GM08714 (cell line): Measurements from ENCODE around the gene KIAA0232.

Source experiments
- H3K4me3 ChIP-seq: fragments of 200-500 bp; sonication (Bioruptor generic); 2 replicates; pipeline ENCODE4 v1.5.1; 2014; ENCODE audit warnings: mild to moderate bottlenecking, low read length, inconsistent platforms
- ZNF274 ChIP-seq: IDR thresholded peaks from 2 replicates; pipeline ENCODE4 v1.6.1; 2012; ENCODE audit warnings: mild to moderate bottlenecking, low read depth, low read length

The KIAA0232 gene

DNA sequence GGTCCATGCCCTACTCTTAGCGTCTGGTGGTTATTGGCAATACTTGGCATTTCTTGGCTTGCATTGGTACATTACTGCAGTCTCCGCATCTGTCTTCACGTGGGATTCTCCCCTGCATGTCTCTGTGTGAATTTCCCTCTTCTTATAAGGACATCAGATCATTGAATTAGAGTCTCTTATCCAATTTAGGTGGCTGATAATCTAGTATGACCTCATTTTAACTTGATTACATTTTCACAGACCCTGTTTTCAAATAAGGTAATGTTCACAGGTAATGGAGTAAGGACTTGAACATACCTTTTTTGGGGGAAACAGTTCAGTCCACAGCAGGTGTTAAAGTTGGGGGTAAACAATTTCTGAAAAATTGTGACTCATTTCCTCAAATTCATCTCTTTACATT lies 16.6 kb downstream of the KIAA0232 start:
- TF ChIP-seq ZNF274 = no peak
- no peak overlapping the region for H3K4me3 ChIP-seq

DNA sequence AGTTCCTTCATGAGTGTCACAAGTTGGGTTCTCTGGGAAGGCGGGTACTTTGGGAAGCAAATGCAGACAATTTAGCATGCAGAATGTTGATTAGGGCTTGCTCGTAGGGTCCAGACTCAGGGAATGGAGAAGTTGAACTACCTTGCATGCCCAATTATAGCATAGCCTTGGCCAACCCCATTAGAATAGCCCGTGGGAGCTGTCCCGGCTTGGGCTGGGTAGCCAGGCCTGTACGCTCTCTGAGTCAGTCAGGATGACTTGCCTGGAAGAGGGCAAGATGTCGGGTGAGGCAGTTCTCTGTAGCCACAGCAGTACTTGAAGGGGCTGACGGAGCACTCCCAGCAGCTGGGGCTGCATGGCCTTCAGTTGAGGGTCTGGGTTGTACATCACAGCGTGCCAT lies 19.5 kb downstream of the KIAA0232 start:
- no peak overlapping the region for H3K4me3 ChIP-seq
- TF ChIP-seq ZNF274 = no peak

DNA sequence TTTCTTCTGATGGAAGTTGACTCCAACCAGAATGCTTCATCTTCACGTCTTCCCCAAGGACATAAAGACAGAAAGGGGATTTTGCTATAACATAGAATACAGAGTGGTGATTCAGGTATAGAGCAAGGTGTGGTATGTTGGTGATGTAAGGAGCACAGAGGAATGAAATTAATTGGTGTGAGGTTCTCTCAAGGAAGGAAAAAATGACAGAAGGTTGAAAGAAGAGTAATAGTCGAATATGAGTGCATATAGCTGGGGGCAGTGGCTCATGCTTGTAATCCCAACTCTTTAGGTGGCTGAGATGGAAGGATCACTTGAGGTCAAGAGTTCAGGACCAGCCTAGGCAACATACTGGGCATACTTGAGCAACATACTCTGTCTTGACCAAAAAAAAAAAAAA lies 20.1 kb downstream of the KIAA0232 start:
- no peak overlapping the region for H3K4me3 ChIP-seq
- TF ChIP-seq ZNF274 = no peak

DNA sequence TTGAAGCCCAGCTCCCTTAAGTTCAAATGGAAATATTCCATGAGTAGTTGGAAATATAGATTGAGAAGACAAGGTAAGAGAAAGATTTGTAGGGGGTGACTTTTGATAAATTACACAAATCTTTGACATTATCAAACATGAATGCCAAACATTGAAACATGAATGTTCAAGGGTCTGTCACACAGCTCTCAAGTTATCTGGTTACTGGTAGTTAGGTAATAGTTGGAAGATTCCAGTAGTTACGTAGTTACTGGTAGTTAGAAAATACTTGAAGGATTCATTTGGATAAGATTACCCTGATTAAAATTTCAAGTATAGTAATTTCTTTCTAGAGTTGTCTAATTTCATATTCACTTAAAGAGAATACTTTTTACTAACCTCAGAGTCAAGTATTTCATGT lies 20.7 kb downstream of the KIAA0232 start:
- no peak for TF ChIP-seq ZNF274
- no peak overlapping the region for H3K4me3 ChIP-seq

DNA sequence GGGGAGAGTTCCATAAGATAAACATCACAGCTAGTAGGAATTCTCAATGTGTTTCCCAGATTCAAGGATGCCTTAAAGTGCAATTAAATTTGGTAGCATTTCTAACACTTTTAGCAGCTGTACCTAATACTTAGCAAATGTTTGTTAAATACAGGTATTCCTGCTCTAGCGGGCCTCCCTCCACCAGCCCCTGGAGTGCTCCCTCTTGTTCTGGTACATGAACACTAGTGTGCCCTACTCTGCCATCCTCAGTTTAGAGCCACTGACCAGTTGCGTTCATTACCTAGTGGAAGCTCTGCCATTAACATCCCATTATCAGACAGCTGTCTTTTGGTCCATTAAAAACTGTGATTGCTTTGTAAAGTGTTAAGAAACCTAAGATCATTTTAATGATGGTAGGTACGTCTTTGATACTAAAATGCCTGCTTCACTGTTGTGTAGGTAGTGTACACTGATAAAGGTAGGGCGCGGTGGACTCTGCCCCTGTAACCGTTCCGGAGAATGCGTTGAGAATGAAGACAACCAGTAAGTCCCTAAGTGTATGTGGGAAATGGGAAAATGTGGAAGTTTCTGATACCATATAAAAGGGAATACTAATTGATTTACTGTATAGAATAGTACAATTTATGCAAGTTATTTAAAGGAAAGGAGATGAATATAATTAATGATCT lies 21.7 kb downstream of the KIAA0232 start:
- H3K4me3 ChIP-seq = no peak overlapping the region
- TF ChIP-seq ZNF274 = no peak

DNA sequence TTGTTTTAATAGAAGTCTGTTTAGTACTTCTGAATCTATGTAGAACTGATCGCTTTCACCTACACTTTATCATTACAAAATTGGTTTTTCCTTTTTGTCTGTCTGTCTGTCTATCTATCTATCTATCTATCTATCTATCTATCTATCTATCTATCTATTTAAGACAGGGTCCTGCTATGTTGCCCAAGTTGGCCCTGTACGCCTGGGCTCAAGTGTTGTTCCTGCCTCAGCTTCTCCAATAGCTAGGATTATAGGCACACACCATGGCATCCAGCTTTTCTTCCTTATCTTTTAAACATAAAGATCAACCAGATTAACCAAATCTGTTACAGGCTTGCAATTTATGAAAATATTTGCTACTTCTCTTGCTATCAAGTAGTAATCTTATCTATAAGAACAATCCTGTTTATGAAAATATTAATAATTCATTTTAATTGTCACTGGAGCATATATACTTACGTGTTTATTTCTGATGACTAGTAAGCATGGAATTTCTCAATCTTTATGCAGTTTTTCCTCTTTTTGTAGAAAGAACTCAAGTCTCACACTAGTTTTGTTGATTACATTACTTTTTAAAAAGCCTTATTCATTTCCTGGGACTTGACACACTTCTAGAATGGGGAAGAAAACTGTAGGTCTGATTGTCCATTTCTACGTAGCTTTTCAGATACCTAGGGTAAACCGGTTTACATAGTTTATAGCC lies 24.5 kb downstream of the KIAA0232 start:
- no peak for TF ChIP-seq ZNF274
- H3K4me3 ChIP-seq = no peak overlapping the region

DNA sequence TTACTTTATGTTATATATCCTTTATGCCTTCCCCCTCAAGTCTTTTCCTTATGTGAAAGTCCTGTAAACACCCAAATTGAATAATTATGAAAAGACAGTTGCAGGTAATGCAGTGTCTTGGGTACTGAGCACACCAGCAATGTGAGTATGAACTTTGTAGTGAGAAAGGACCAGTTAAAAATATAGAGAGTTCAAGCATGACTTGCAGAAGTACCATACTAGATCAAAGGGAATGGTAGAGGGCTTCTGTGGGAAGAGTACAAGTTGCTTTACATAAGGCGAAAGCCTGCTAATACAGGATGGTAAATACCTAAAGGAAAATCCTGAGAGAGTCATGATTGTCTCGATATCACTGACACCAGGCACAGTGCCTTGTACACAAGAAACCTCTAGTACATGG lies 25.7 kb downstream of the KIAA0232 start:
- TF ChIP-seq ZNF274 = no peak

DNA sequence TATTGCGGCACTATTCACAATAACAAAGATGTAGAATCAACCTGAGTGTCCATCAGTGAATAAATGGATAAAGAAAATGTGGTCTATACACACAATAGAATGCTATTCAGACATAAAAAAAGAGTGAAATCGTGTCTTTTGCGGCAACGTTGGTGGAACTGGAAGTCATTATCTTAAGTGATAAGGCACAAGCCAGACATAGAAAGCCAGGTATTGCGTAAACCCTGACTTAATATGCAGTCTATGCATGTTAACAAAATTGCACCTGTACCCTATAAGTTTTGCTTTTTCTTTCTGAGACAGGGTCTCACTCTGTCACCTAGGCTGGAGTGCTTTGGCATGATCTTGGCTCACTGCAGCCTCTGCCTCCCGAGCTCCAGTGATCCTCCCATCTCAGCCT lies 28.6 kb downstream of the KIAA0232 start:
- H3K4me3 ChIP-seq = no peak overlapping the region
- TF ChIP-seq ZNF274 = no peak

More for the DNA sequence above, 25.7 kb downstream of the KIAA0232 start:
- H3K4me3 ChIP-seq = no peak overlapping the region

DNA sequence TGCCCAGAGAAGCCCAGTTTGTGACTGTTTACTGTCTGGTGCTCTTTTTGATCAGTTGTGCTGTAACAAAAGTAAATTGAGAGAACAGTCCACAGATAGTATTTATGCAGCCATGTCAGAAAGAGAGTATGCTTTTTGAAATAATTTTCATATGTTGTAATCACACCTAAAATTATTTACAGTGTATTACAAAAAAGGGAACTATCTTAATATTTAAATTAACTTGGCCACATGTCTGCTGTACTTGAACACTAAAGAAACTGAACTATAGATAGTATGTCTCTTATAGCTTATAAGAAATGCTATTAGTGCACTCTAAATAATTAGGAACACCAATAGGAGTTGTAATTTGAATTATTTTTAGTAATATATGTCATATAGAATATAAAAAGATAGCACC lies 30.2 kb downstream of the KIAA0232 start:
- no peak overlapping the region for H3K4me3 ChIP-seq
- TF ChIP-seq ZNF274 = no peak

DNA sequence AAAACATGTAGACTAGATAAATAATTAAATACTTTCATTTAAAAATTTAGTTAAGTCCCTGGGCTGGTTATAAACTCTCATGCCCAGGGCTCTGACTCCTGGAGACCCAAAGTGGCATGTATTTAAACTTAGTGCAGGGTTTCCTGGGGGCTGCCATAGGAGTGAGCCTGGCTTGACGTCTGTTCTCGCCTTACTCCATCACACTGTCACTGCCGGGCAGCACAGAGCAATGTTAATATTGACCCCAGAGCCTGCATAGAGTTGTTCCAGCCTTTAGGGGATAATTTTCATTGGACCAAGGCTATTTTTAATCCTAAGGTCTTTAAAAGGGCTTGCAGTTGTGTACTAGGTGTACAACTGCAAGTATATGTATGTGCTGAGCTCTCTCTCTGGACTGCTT lies 31.2 kb downstream of the KIAA0232 start:
- no peak for TF ChIP-seq ZNF274
- H3K4me3 ChIP-seq = no peak overlapping the region

DNA sequence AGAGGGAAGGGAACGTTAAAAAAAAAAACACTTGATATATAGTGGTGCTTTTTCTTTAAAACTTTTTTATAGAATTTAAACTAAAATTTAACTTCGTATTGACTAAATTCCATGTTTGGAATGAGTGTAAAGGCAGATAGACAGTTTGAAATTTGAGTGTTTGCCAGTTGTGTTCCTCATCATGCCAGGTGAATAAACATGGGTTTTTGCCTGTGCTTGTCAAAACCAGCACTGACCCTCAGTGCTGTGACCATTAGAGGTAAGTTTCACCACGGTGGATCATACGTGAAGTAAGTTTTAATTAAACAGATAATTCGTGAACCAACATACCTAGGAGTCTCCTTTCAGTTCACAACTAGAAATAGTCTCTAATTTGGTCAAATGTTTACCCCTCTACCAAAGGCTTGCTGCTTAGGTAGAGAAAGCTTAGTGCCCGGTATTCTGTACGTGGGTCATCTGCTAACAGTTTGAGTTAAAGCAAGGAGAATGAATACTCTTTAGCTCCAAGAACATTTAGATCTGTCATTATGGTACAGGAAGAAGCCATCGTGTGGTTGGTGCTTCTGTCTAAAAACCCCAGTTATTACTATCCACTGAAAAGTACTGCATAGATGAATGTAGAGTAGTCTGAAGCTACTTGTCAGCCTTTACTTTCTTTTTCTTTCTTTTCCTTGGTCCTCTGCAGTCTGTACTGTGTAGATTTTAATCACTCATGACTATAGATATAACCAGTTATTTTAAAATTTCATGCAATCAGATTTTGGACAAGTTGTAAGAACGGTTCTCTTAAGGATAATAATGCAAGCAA lies 32.7 kb downstream of the KIAA0232 start:
- H3K4me3 ChIP-seq = no peak overlapping the region
- no peak for TF ChIP-seq ZNF274

DNA sequence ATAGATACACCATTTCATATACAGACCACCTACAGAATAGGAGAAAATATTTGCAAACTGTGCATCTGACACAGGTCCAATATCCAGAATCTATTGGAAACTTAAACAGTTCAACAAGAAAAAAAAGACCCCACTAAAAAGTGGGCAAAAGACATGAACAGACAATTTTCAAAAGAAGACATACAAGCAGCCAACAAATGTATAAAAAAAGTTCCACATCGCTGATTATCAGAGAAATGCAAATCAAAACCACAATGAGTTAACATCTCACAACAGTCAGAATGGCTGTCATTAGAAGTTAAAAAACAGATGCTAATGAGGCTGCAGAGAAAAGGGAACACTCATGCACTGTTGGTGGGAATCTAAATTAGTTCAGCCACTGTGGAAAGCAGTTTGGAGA lies 36.8 kb downstream of the KIAA0232 start:
- no peak overlapping the region for H3K4me3 ChIP-seq
- TF ChIP-seq ZNF274 = no peak

DNA sequence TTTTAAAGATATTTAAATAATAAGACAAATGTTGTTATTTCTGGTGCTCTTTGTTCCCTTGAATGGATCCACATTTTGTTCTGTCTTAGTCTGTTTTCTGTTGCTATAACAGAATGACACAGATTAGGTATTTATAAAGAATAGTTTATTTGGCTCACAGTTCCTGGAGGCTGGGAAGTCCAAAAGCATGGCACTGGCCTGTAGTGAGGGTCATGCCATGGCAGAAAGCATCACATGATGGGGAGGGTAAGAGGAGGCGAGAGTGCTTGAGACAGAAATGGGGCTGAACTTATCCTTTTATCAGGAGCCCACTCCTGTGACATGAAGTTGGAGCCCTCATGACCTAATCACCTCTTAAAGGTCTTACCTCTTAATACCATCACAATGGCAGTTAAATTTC lies 38.2 kb downstream of the KIAA0232 start:
- no peak overlapping the region for H3K4me3 ChIP-seq
- TF ChIP-seq ZNF274 = no peak

DNA sequence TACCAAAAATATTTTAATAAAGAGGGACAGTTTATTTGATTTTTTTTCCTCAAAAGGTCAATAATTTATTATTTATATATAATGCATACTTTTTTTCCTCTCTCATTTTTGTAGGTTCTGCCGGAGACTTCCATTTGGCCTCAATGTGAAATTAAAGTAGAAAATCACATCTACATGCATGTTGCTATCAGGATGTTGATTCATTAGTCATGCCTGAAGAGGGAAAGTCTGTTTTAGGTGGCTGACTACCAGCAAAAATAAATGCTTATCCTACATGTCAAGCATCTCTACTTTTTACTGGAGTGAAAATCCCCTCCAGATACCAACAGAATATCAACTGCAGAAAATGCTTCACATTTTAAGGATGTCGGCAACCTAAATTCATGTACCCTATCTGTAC lies 41.5 kb downstream of the KIAA0232 start:
- TF ChIP-seq ZNF274 = no peak

More for the DNA sequence above, 41.5 kb downstream of the KIAA0232 start:
- H3K4me3 ChIP-seq = no peak overlapping the region
